Neural cell (in vitro differentiated cells): ENCODE data around the gene DNAJC5.

Experiments used
- EZH2 ChIP-seq: fragments of 200-600, 300-800 bp; shearing (Covaris generic), sonication (generic); IDR thresholded peaks from 2 replicates; pipeline ENCODE4 v1.6.1; 2014; ENCODE audit warnings: antibody characterized with exemption, low read length, borderline replicate concordance, mild to moderate bottlenecking; ENCODE audit not compliant: insufficient read depth, poor library complexity, severe bottlenecking
- POLR2AphosphoS5 ChIP-seq: IDR thresholded peaks from 2 replicates; pipeline ENCODE4 v1.6.1; 2012
- TF ChIP-seq, protein P1 (sequence below): fragments of 450-650 bp; IDR thresholded peaks from 2 replicates; pipeline ENCODE4 v1.5.1; 2014; ENCODE audit warnings: antibody characterized with exemption, mild to moderate bottlenecking, moderate library complexity; ENCODE audit not compliant: poor library complexity, severe bottlenecking
- TF ChIP-seq, protein P2 (sequence below): IDR thresholded peaks from 2 replicates; pipeline ENCODE4 v1.6.1; 2012; ENCODE audit warnings: borderline replicate concordance

- TF ChIP-seq, protein P1, sequence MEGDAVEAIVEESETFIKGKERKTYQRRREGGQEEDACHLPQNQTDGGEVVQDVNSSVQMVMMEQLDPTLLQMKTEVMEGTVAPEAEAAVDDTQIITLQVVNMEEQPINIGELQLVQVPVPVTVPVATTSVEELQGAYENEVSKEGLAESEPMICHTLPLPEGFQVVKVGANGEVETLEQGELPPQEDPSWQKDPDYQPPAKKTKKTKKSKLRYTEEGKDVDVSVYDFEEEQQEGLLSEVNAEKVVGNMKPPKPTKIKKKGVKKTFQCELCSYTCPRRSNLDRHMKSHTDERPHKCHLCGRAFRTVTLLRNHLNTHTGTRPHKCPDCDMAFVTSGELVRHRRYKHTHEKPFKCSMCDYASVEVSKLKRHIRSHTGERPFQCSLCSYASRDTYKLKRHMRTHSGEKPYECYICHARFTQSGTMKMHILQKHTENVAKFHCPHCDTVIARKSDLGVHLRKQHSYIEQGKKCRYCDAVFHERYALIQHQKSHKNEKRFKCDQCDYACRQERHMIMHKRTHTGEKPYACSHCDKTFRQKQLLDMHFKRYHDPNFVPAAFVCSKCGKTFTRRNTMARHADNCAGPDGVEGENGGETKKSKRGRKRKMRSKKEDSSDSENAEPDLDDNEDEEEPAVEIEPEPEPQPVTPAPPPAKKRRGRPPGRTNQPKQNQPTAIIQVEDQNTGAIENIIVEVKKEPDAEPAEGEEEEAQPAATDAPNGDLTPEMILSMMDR: no peak
- TF ChIP-seq POLR2AphosphoS5: no peak
- no peak for TF ChIP-seq EZH2
- TF ChIP-seq, protein P2, sequence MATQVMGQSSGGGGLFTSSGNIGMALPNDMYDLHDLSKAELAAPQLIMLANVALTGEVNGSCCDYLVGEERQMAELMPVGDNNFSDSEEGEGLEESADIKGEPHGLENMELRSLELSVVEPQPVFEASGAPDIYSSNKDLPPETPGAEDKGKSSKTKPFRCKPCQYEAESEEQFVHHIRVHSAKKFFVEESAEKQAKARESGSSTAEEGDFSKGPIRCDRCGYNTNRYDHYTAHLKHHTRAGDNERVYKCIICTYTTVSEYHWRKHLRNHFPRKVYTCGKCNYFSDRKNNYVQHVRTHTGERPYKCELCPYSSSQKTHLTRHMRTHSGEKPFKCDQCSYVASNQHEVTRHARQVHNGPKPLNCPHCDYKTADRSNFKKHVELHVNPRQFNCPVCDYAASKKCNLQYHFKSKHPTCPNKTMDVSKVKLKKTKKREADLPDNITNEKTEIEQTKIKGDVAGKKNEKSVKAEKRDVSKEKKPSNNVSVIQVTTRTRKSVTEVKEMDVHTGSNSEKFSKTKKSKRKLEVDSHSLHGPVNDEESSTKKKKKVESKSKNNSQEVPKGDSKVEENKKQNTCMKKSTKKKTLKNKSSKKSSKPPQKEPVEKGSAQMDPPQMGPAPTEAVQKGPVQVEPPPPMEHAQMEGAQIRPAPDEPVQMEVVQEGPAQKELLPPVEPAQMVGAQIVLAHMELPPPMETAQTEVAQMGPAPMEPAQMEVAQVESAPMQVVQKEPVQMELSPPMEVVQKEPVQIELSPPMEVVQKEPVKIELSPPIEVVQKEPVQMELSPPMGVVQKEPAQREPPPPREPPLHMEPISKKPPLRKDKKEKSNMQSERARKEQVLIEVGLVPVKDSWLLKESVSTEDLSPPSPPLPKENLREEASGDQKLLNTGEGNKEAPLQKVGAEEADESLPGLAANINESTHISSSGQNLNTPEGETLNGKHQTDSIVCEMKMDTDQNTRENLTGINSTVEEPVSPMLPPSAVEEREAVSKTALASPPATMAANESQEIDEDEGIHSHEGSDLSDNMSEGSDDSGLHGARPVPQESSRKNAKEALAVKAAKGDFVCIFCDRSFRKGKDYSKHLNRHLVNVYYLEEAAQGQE: no peak
These were observed 38.8 kb upstream of the DNAJC5 start for GRCh38 chr20:63856098-63856511.
